PC-3 (cell line): ENCODE data around the gene SRI. TPM values are rescaled to one million over a fixed set of nuclear protein-coding genes. Genes with fewer than 3 reads are reported as not detected.

ENCODE experiments used
- ATAC-seq: fragments of 200-7000 bp; cut with Tn5 transposase; 2 replicates; pipeline ENCODE4 v1.9.1; 2020; ENCODE audit warnings: mild to moderate bottlenecking, moderate library complexity
- BruUV-seq: library from RNA; stranded (reverse); fragments of 400-500 nt; replicated peaks from 2 replicates; lab custom pipeline; 2021; lab: Mats Ljungman, UMichigan
- CTCF ChIA-PET: fragments of 300-600 bp; sonication (Branson Sonifier 250); formaldehyde crosslinking; loops from one replicate; lab custom pipeline; 2022; ENCODE audit warnings: antibody characterized with exemption; lab: Charles Lee
- POLR2A ChIA-PET: fragments of 300-600 bp; sonication (Branson Sonifier 250); formaldehyde crosslinking; loops from one replicate; lab custom pipeline; 2022; ENCODE audit warnings: antibody characterized with exemption; ENCODE audit not compliant: unreplicated experiment; lab: Charles Lee
- DNase-seq: peaks from one replicate; pipeline ENCODE4 v3.0.0-alpha.2; 2015
- H2AFZ ChIP-seq: fragments of 300-600 bp; sonication (generic); 2 replicates; pipeline ENCODE4 v1.6.0; 2016; ENCODE audit warnings: antibody characterized with exemption, low read length
- H3F3A ChIP-seq: fragments of 300-600 bp; sonication (generic); one replicate; pipeline ENCODE4 v1.6.0; 2017; ENCODE audit warnings: antibody characterized with exemption, low read length, control low read depth, mild to moderate bottlenecking; ENCODE audit not compliant: unreplicated experiment
- H3K27ac ChIP-seq: fragments of 300-600 bp; sonication (generic); 2 replicates; pipeline ENCODE4 v1.5.1; 2016; ENCODE audit warnings: mild to moderate bottlenecking, low read length
- H3K27me3 ChIP-seq: fragments of 300-600 bp; sonication (generic); 2 replicates; pipeline ENCODE4 v1.6.1; 2016; ENCODE audit warnings: low read length, mixed read lengths
- H3K36me3 ChIP-seq: fragments of 300-600 bp; sonication (generic); 2 replicates; pipeline ENCODE4 v1.6.1; 2016; ENCODE audit warnings: low read depth, mixed run types, low read length, mixed read lengths
- H3K4me1 ChIP-seq: fragments of 300-600 bp; sonication (generic); 2 replicates; pipeline ENCODE4 v1.5.1; 2016; ENCODE audit warnings: low read length; ENCODE audit not compliant: insufficient read depth
- H3K4me2 ChIP-seq: fragments of 300-600 bp; sonication (generic); 2 replicates; pipeline ENCODE4 v1.6.0; 2016; ENCODE audit warnings: low read length
- H3K4me3 ChIP-seq: fragments of 300-600 bp; sonication (generic); 2 replicates; pipeline ENCODE4 v1.5.1; 2016; ENCODE audit warnings: mild to moderate bottlenecking, low read length, mixed read lengths
- H3K79me2 ChIP-seq: fragments of 300-600 bp; sonication (generic); 2 replicates; pipeline ENCODE4 v1.6.1; 2017; ENCODE audit warnings: low read length, mixed read lengths
- H3K9ac ChIP-seq: fragments of 300-600 bp; sonication (generic); 2 replicates; pipeline ENCODE4 v1.6.0; 2016; ENCODE audit warnings: mild to moderate bottlenecking, low read length
- H3K9me2 ChIP-seq: fragments of 300-600 bp; sonication (generic); replicated peaks from 2 replicates; pipeline ENCODE4 v1.6.1; 2016; ENCODE audit warnings: mixed run types, low read length, mixed read lengths
- H3K9me3 ChIP-seq: fragments of 300-600 bp; sonication (generic); 2 replicates; pipeline ENCODE4 v1.6.1; 2016; ENCODE audit warnings: low read length, mixed read lengths
- H4K20me1 ChIP-seq: fragments of 300-600 bp; sonication (generic); 2 replicates; pipeline ENCODE4 v1.6.1; 2016; ENCODE audit warnings: low read length, mixed read lengths
- EZH2 ChIP-seq: fragments of 300-600 bp; sonication (generic); IDR thresholded peaks from one replicate; pipeline ENCODE4 v1.6.1; 2017; ENCODE audit warnings: antibody characterized with exemption, mild to moderate bottlenecking, low read length; ENCODE audit not compliant: unreplicated experiment
- EZH2phosphoT487 ChIP-seq: fragments of 300-600 bp; sonication (generic); IDR thresholded peaks from 2 replicates; pipeline ENCODE4 v1.6.1; 2018; ENCODE audit warnings: mild to moderate bottlenecking, antibody characterized with exemption, low read length, borderline replicate concordance
- intact Hi-C: fragments of 100-400 bp; cut with micrococcal nuclease; formaldehyde crosslinking; loops from 2 replicates; pipeline ENCODE4 v1.9.0; 2023
- total RNA-seq: library from RNA; depleted of rRNA; stranded (reverse); fragments of >200 nt; gene quantifications from 2 replicates; pipeline ENCODE4 v1.2.3, GENCODE V29; 2014
- TF ChIP-seq, protein P1 (sequence below): fragments of 300-600 bp; sonication (generic); conservative IDR thresholded peaks from 2 replicates; pipeline ENCODE4 v1.5.1; 2017; ENCODE audit warnings: antibody characterized with exemption, low read depth, mild to moderate bottlenecking, low read length

Gene SRI
- total RNA-seq, 1 experiment from 2014 or later, result 151 TPM

DNA sequence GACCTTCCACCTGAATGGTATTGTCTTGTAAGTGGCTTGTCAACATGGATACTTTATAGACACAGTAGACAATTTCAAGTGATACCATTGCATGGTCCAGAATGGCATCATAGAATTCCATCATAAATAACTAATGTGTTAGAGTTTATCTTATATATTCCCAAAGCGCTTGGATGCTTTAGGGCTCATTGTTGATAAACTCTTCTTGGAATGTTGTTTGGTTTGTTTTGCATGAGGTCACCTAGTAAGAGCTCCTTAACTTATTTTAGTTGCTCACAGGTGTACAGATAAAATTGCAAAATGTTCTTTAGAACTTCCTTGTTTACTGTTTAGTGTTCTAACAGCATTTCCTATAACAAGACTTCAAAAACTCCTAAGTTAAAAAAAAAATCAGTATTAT is 36.8 kb downstream of the SRI start:
- no peaks in the 10 kb centered on the region for H4K20me1 ChIP-seq
- H3K9ac ChIP-seq, result no peak overlapping the region
- no peaks in the 10 kb centered on the region for H3K27me3 ChIP-seq
- intact Hi-C loops, result no loop called here
- no peaks in the 10 kb centered on the region for H3F3A ChIP-seq
- no peaks in the 10 kb centered on the region for H3K9me3 ChIP-seq
- BruUV-seq, result no TSS peak
- no peak overlapping the region for H3K27ac ChIP-seq
- ATAC-seq (no peak), DNase-seq (peak; percentile 14)
- H2AFZ ChIP-seq, result no peak overlapping the region
- H3K4me2 ChIP-seq, result no peak overlapping the region
- H3K36me3 ChIP-seq, result no peaks in the 10 kb centered on the region
- TF ChIP-seq, protein P1, sequence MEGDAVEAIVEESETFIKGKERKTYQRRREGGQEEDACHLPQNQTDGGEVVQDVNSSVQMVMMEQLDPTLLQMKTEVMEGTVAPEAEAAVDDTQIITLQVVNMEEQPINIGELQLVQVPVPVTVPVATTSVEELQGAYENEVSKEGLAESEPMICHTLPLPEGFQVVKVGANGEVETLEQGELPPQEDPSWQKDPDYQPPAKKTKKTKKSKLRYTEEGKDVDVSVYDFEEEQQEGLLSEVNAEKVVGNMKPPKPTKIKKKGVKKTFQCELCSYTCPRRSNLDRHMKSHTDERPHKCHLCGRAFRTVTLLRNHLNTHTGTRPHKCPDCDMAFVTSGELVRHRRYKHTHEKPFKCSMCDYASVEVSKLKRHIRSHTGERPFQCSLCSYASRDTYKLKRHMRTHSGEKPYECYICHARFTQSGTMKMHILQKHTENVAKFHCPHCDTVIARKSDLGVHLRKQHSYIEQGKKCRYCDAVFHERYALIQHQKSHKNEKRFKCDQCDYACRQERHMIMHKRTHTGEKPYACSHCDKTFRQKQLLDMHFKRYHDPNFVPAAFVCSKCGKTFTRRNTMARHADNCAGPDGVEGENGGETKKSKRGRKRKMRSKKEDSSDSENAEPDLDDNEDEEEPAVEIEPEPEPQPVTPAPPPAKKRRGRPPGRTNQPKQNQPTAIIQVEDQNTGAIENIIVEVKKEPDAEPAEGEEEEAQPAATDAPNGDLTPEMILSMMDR, result no peak
- TF ChIP-seq EZH2phosphoT487 (no peak), EZH2 (no peak)
- H3K9me2 ChIP-seq, result no peaks in the 10 kb centered on the region
- H3K4me3 ChIP-seq, result no peak overlapping the region
- ChIA-PET CTCF (no interaction called here), POLR2A (interaction anchor here (0.6 kb wide), 1 partner anchor 916 kb away, joined by 3 read pairs; no protein-coding TSS in a partner anchor)
- no peaks in the 10 kb centered on the region for H3K79me2 ChIP-seq
- peaks cover 17% of the 10 kb centered on the region for H3K4me1 ChIP-seq

DNA sequence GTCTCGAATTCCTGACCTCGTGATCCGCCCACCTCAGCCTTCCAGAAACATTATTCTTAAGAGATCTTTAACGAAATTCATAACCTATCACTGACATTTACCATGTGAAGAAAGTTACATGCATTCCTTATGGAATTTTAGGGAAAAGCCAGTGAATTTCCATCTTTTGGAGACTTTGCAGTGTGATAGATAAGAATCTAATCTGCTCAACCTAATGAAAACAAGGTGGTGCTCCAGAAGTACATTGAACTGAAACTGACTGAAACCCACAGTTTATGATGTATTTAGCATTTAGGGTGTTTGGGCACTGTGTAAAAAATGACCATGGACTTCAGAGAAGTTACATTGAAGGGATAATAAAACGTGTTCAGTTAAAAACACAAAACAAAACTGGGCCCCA is 43.6 kb downstream of the SRI start:
- no peak for DNase-seq
- TF ChIP-seq EZH2, result no peak
- TF ChIP-seq EZH2phosphoT487, result no peak
- TF ChIP-seq, protein P1, result no peak
- POLR2A ChIA-PET, result no interaction called here
- intact Hi-C loops, result no loop called here
- Histone ChIP-seq H3K9me2 (no peaks in the 10 kb centered on the region), H3K79me2 (no peaks in the 10 kb centered on the region), H3K4me3 (no peak overlapping the region), H3K4me1 (no peaks in the 10 kb centered on the region), H3K27me3 (no peaks in the 10 kb centered on the region), H3K9ac (no peak overlapping the region), H2AFZ (no peak overlapping the region), H4K20me1 (no peaks in the 10 kb centered on the region), H3K27ac (no peak overlapping the region), H3F3A (no peaks in the 10 kb centered on the region), H3K36me3 (no peaks in the 10 kb centered on the region), H3K4me2 (no peak overlapping the region), H3K9me3 (no peaks in the 10 kb centered on the region)
- BruUV-seq, result no TSS peak
- no peak for ATAC-seq
- CTCF ChIA-PET, result no interaction called here

- BruUV-seq, result no TSS peak
- Histone ChIP-seq H3K9me3 (no peaks in the 10 kb centered on the region), H3F3A (no peaks in the 10 kb centered on the region), H3K9me2 (no peaks in the 10 kb centered on the region), H3K36me3 (no peaks in the 10 kb centered on the region), H2AFZ (no peak overlapping the region), H3K4me2 (no peak overlapping the region), H3K79me2 (no peaks in the 10 kb centered on the region), H3K4me3 (no peak overlapping the region), H3K27ac (no peak overlapping the region), H3K4me1 (no peaks in the 10 kb centered on the region), H3K27me3 (no peaks in the 10 kb centered on the region), H3K9ac (no peak overlapping the region), H4K20me1 (no peaks in the 10 kb centered on the region)
- DNase-seq (no peak), ATAC-seq (no peak)
- ChIA-PET CTCF (no interaction called here), POLR2A (no interaction called here)
- intact Hi-C loops, result no loop called here
- TF ChIP-seq EZH2phosphoT487 (no peak), EZH2 (no peak)
- TF ChIP-seq, protein P1, result no peak
These were observed 47.0 kb downstream of the SRI start for GRCh38 chr7:88172842-88173241.
